Erythroblast (primary cell): ENCODE data around the gene ACSM5.
"Not testable (repeated sequence)": the region's sequence is repeated elsewhere in the genome, so short reads cannot be mapped to it uniquely, and the experiment has no call there.

Experiments
- GATA1 ChIP-seq: IDR thresholded peaks from 2 replicates; pipeline ENCODE4 v1.6.1; 2011; ENCODE audit warnings: low read depth, mild to moderate bottlenecking, control low read depth, low read length, moderate library complexity
- POLR2A ChIP-seq: IDR thresholded peaks from 2 replicates; pipeline ENCODE4 v1.6.1; 2011; ENCODE audit warnings: mild to moderate bottlenecking, low read length

- TF ChIP-seq POLR2A, GATA1: not testable (repeated sequence)
Observed at GRCh38 chr16:20439820-20440231, 30.5 kb downstream of the ACSM5 start.
